GM12801 (cell line): ENCODE measurements around the gene MRPL9.

Experiments used
- TF ChIP-seq, protein P1 (sequence below): IDR thresholded peaks from one replicate; pipeline ENCODE4 v1.5.1; 2011; ENCODE audit warnings: control low read depth; ENCODE audit not compliant: insufficient read length; ENCODE audit errors: extremely low read depth

The MRPL9 gene

DNA sequence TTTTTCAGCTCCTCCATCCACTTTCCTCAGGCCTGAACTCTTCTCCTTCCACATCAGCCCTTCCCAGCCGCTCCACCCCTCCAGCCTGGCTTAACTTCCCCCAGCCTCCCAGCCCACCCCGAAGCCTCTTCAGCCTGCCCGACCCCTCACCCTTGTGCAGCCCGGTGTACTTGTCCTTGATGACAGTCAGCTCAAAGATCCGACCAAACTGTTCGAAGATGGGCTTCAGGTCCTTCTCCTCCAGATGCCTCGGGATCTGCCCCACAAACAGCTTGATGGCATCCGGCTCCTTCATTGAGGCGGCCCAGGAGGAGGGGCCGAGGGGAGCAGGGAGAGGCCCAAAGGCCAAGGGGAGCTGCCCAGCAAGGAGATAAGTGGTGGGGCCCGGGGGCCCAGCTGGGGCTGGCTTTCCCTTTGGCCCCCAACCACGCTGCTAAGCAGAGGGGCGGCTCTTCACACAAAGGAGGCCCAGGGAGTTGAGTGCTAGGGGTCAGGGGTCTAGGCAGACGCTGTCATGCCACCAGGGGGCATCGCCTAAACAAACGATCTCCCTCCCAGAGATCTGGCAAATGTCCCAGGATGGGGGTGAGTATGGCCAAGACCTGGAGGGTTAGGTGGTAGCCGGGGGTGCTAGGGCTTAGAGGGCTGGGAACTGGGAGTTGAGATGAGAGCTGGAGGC is 47.4 kb downstream of the MRPL9 start:
- TF ChIP-seq, protein P1, sequence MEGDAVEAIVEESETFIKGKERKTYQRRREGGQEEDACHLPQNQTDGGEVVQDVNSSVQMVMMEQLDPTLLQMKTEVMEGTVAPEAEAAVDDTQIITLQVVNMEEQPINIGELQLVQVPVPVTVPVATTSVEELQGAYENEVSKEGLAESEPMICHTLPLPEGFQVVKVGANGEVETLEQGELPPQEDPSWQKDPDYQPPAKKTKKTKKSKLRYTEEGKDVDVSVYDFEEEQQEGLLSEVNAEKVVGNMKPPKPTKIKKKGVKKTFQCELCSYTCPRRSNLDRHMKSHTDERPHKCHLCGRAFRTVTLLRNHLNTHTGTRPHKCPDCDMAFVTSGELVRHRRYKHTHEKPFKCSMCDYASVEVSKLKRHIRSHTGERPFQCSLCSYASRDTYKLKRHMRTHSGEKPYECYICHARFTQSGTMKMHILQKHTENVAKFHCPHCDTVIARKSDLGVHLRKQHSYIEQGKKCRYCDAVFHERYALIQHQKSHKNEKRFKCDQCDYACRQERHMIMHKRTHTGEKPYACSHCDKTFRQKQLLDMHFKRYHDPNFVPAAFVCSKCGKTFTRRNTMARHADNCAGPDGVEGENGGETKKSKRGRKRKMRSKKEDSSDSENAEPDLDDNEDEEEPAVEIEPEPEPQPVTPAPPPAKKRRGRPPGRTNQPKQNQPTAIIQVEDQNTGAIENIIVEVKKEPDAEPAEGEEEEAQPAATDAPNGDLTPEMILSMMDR = no peak

DNA sequence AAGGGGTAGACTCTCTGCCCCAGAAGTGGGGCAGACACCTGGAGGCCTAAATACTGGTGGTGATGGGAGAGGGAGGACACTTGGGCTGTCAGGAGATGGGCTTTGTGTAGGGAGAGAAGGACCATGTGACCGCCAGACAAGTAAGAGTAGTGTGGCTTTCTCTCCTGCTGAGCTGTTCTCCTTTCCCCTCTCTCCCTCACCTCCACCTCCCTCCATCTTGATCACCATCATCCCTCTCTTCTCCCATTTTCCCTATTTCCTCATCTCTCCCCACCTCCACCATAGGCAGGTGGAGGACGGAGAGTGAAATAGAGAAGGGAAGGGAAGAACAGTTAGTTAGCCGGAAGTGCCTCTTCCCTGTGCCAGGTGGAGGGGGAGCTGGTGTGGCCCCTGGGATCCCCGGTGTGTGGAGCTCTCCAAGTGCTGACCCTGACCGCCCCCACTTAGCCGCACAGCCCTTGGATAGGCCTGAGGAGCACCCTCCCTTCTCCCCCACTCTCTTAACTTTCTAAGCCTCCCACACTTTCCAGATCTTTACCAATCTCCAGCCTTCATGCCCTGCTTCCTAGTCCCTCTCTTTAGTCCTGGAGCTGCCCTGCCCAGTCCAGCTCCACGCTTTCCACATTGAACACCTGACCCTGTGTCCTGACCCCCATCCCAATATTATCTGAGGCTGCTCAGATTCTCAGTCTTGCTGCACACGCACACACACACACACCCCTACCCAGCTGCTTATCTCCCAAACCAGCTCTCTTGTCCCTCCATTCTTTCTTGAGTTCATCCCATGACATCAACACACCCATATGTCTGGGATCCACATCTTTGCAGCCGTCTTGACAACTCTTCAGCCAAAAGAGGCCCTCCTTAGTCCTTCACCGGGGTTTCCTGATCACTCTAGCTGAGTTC is 48.2 kb downstream of the MRPL9 start:
- TF ChIP-seq, protein P1 = no peak

DNA sequence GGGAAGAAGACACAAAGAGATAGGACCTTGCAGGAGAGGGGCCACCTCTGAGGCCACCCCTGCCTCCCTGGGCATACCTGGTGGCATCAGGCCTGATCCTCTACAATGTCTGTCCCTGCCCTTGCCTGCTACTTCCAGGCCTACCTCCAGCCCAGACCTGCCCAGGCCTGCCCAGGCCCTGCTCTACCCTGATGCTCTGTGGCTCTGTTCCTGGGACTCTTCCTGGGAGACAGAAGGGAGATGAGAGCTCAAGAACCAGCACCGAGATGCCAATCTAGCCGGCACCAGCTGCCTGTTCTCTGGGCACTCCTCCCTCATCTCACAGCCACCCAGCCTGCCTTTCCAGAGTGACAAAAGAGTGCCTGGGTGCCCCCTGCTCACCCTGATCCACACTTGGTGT is 49.4 kb downstream of the MRPL9 start:
- TF ChIP-seq, protein P1 = no peak

DNA sequence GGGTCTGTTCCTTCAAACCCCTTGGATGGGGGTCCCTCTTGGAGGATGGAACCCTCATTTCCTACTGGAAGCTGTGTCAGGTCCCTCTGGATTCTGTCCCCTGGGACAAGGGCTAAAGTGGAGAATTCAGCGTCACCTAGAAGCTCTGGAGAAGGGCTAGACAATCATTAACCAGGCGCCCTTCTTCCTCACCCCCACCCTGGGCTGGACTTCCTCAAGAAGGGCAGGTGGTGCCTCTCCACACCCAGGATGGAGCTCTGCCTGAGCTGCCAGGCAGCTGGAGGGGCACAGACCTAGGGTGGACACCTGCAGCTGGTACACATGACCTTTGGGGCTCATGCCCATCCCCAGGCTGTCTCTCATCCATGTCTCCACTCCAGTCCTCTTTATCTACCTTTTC is 50.3 kb downstream of the MRPL9 start:
- TF ChIP-seq, protein P1 = no peak

DNA sequence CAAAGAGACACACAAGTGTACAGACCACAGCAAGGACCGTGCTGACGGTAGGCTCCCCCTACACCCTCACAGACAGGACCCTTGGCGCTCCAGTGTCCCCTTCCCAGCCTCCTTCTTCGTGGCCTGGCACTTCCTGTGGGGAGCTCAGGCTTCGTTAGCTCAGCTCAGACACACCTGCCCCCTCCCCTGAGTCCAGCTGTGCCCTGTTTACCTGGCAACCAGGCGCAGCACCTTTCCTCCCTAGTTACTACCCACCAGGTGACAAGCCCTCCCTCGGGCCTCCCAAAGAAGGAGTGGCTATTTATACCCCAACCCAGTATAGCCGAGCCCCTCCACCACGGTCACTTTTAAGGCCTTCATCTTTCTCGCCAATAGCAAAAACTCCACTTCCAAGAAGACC is 51.3 kb downstream of the MRPL9 start:
- TF ChIP-seq, protein P1 = no peak

DNA sequence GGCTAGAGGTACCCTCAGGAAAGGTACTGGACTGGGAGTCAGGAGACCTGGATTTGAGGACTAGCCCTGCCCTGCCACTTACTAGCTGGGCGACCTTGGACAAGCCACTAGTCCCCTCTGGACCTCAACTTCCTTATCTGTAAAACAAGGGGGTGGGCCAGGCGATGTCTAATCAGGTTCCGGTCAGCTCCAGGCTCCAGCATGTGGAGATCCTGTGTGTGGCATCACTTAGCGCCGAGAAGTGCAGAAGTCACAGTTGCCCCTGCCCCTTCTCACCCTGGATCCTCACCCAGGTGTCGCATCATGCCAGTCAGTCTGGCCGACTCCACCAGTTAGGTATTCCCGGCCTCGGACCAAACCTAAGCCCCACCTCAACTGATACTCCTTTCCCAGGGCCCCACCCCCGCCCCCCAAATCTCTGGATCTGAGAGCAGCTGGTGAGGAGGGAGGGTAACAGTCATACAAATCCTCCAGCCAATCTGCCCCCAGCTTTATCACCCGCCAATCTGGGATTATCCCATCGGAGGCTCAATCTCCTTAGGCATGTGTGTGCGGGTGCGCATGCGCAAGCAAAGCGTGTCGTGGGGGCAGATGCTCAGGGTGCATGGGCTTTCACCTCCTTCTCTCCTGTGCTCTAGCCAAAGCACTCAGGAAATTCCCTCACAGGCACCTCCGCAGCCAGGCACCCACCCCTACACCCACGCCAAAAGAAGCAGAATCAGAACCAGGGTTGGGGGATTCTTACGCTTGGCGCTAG is 52.1 kb downstream of the MRPL9 start:
- TF ChIP-seq, protein P1 = no peak
